ENCODE results near the gene KSR2.
"Not testable (repeated sequence)": the region's sequence is repeated elsewhere in the genome, so short reads cannot be mapped to it uniquely, and the experiment has no call there.

The KSR2 gene

DNA sequence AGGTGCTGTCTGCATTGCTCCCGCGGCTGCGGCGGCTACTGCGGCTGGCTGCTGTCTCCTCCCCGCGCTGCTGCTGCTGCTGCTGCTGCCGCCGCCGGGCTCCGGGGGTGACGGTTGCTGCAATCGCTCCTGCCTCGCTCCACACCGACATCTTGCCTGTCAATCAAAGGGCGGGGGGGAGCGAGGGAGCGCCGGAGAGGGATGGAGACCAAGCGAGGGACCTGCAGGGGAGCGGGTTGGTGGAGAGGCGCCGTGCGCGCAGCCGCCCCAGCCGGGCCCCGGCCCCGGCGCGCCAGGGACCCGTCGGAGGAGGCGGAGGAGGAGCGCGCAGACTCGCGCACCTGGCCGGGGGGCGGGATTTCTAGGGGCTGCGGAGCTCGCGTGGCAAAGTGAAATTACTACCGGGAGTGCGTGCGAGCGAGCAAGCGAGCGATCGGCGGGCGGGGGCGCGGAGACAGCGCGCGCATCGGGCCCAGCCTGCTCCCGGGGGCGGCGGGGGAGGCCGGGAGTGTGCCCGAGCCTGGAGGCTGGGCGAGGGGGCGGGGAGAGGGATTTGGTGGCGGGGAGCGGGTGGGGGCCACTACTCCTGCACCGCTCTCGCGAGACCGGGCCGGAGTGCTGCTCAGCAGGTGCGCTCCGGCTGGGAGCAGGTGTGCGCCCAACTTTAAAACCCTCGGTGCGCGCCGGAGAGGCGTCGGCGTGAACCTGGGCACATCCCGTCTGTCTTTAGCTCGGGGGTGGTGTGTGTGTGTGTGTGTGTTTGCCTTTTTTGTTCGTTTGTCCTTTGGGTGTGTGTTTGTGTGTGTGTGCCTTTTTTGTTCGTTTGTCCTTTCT, at the start of gene KSR2:
TSS of gene KSR2 (minus strand) at position 165 of the 834 bp plus-strand sequence. CDS start 735 bp downstream, outside the sequence.
- peak; percentile 56 for DNase-seq

DNA sequence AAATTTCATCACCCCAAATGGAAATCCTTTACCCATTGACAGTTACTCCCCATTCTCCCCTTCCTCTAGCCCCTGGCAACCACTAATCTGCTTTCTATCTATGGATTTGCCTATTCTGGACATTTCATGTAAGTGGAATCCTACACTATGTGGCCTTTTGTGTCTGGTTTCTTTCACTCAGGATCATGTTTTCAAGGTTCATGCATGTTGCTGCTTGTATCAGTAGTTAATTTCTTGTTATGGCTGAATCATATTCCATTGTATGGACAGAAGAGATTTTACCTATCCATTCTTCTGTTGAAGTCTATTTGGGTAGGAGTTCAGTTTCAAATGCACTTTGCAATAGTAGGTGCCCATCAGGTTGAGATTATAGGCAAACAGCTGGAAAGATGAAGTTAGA, 49.1 kb upstream of the KSR2 start:
- DNase-seq = no peak

GRCh38 chr12:118016424-118017264, 47.9 kb upstream of the KSR2 start, which contains the start of gene RFC5:
Gene RFC5, plus strand, starts transcription at chr12:118016703. Its CDS starts 125 bp downstream, at chr12:118016828.
- peak; percentile 98 for DNase-seq

DNA sequence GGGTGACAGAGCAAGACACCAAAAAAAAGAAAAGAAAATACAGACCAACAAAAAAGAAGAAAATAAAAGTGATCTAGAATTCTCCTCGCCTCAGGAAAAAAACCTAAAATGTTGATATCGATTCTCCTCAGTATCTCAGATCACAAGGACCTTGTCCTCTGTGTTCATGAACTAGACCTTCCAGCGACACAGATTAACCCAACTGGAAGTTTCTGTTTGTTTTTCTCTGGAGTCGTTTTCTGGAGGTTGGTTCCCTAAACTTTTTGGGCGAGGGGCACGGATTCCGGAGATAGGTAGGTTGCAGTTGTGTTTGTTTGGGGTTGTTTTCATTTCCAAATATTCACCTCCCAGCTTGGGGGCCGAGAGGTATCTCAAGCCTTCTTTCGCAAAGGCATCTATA, 47.2 kb upstream of the KSR2 start:
- no peak for DNase-seq

DNA sequence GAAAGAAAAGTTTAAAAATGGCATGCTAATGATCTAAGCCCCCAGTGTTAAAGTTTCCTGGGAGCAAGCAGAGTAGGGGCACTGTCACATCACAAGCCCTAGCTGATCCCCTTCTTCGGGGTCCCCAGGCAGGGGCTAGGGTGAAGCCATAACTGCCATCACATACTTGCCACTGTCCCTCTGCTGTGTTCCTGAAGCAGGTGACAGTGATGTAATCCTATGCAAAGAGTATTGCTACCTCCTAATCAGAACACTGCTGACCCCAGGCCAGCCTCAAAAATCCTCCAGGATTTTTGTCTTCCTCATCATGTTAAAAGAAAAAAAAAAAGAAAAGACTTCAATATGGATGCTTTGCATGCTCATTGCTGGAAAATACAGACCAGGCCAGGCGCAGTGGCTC, 46.5 kb upstream of the KSR2 start:
- DNase-seq = no peak

GRCh38 chr12:118013283-118013682, 44.5 kb upstream of the KSR2 start:
- DNase-seq = no peak

DNA sequence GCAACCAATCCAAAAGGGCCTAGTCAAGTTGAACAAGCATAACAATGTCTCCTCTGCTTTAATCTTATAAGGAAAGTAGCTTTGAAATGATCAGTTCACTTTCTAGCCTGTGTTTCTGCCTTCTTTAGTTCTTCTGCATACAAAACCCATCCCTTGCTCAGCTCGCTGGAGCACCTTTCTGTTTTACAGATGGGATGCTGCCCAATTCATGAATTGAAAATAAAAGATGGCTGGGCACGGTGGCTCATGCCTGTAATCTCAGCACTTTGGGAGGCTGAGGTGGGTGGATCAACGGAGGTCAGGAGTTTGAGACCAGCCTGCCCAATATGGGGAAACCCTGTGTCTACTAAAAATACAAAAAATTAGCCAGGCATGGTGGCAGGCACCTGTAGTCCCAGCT, 43.2 kb upstream of the KSR2 start:
- no peak for DNase-seq

GRCh38 chr12:118011377-118011776, 42.6 kb upstream of the KSR2 start:
- DNase-seq = no peak

DNA sequence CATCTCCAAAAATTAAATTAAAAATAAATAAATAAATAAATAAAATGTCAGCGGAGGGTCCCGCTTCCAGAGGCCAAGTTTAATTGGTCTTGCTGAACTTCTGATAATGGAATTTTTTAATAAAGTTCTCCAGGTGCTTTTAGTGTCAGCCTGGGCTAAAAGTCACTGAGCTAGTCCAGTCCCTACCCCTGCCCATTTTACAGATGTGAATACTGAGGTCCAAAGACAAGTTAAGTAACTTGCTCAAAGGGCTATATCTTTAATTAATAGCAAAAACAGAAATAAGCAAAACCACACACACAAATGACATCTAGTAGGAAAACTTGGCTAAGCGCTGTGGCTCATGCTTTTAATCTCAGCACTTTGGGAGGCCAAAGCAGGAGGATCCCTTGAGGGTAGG, 42.1 kb upstream of the KSR2 start:
- DNase-seq = no peak

DNA sequence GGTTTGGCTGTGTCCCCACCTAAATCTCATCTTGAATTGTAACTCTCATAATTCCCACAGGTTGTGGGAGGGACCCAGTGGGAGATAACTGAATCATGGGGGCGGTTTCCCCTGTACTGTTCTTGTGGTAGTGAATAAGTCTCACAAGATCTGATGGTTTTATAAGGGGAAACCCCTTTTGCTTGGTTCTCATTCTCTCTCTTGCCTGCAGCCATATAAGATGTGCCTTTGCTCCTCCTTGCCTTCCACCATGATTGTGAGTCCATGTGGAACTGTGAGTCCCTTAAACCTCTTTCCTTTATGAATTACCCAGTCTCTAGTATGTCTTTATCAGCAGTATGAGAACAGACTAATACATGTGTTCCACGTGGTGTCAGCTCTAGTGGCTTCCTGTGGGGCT, 31.0 kb upstream of the KSR2 start:
- not testable (repeated sequence) for DNase-seq

DNA sequence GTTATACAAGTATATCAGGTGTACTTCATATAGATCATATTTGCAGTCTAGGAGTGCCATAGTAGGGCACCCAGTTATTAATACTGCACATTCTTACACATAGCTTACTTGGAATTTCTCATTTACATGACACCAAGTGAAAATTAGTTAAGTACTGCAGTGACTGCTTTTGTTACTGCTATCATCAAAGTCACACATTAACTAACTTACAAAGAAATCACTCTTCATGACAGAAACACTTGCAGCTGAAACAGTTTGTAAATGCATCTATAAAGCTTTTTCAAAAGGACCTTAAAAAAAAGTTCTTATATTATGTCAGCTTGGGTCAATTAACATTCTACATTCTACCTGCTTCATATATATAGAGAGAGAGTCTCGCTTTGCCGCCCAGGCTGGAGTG, 29.9 kb upstream of the KSR2 start:
- no peak for DNase-seq

GRCh38 chr12:117994551-117995438, 26.0 kb upstream of the KSR2 start:
- DNase-seq = no peak

GRCh38 chr12:117986705-117987469, 18.1 kb upstream of the KSR2 start:
- DNase-seq = no peak

- no peak for DNase-seq
Measured at GRCh38 chr12:117985182-117985581, 16.4 kb upstream of the KSR2 start.

GRCh38 chr12:117981267-117981666, 12.5 kb upstream of the KSR2 start:
- DNase-seq = no peak

- DNase-seq = no peak
Measured at GRCh38 chr12:117980616-117981015, 11.8 kb upstream of the KSR2 start.

DNA sequence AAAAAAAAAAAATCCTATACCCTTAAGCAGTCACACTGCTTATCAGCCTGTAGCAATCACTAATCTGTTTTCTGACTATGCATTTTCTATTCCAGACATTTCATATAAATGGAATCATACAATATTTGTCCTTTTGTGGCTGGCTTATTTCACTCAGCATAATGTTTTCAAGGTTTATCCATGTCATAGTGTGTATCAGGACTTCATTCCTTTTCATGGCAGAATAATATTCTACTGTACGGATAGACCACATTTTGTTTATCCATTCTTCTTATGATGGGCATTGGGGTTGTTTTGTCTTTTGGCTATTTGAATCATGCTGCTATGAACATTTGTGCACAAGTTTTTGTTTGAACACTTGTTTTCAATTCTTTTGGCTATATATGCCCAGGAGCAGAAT, 8.6 kb upstream of the KSR2 start:
- no peak for DNase-seq

GRCh38 chr12:117975006-117975405, 6.2 kb upstream of the KSR2 start:
- DNase-seq = no peak

DNA sequence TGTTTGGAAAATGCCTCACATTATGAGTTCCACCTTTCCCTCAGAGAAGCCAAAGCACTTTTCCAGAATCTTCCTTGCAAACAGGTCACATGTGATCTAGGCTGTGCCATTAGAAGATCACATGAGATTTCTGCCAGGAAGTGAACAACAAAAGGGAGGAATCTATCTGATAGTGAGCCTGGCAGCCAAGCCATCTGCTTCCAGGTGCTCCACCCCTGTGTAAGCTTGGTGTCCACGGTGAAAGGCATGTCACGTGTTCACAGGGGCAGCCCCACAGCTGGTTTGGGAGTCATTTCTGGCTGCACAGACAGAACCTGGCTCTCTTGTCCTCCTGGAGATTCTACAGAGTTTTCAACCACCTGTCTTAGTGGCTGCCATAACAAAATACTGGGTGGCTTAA, 3.5 kb upstream of the KSR2 start:
- DNase-seq = no peak

- no peak for DNase-seq
Measured at GRCh38 chr12:117970334-117970733, 1.5 kb upstream of the KSR2 start.

DNA sequence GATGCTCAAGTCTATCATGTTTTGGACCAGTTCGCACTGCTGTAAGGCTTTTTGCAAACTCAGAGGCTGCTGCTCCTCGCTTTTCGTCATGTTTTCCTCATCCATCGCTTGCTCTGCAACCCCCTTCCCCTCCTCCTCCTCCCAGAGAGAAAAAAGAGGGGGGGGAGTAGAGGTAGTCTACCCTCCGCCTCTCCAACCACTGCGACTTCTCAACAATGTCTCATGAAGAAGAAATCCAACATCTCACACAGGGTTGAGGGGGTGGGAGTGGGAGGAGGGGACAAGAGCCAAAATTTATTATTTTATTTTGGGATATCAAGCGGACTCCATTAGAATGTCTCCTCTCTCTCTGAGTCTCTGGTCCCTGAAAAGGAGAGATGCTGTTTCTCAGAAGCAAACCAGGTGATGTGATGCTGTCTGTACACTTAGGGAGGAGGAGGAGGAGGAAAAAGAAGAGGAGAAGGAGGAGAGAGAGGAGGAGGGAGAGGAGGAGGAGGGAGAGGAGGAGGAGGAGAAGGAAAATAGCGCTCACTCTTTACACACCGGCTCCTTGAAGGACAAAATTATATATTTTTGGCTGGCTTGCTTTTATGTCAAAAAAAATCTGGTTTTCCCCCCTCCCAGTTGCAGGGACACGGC, 520 bp downstream of the KSR2 start:
- DNase-seq = no peak

GRCh38 chr12:117967512-117967911, 1.3 kb downstream of the KSR2 start:
- no peak for DNase-seq

All from activated CD4-positive, alpha-beta T cell treated with anti-CD3 and anti-CD28 coated beads, Interleukin-2, amount 50 U/mL, for 16 hours (primary cell).